RWPE1 (cell line): Measurements from ENCODE around the gene ANGEL1.

Source experiments
- CTCF ChIA-PET: fragments of 350-600 bp; sonication (Branson Sonifier 250); formaldehyde crosslinking; extraction: SDS; loops from one replicate; lab custom pipeline; 2021; lab: Yijun Ruan, JAX
- POLR2A ChIA-PET: fragments of 400-600 bp; formaldehyde crosslinking; extraction: SDS; loops from one replicate; lab custom pipeline; 2020; ENCODE audit warnings: antibody characterized with exemption; ENCODE audit not compliant: low non-redundant PET; lab: Yijun Ruan, JAX
- DNase-seq: peaks from one replicate; pipeline ENCODE4 v3.0.0; 2012; ENCODE audit warnings: low spot score
- H3K27ac ChIP-seq: fragments of 450-650 bp; 2 replicates; pipeline ENCODE4 v1.5.1; 2017
- TF ChIP-seq, protein P1 (sequence below): fragments of 450-650 bp; conservative IDR thresholded peaks from 2 replicates; pipeline ENCODE4 v1.5.1; 2017; ENCODE audit warnings: low read depth, mild to moderate bottlenecking

ANGEL1 gene

DNA sequence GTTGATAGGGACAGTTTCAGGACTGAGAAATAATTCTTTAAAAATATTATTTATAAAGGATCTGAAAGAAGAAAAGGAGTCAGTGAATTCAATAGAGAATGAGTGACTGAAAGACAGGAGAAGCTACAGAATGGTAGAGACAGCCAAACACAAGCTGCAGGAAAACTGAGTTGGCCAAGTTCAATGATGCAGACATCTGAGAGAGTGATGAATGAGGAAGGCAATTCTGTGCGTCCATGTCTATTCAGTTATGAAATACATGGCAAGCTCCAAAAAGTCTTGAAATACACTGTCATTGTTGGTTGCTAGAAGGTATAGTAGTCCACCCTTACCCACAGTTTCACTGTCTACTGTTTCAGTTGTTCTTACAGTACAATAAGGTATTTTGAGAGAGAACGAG lies 20.3 kb upstream of the ANGEL1 start:
- TF ChIP-seq, protein P1, sequence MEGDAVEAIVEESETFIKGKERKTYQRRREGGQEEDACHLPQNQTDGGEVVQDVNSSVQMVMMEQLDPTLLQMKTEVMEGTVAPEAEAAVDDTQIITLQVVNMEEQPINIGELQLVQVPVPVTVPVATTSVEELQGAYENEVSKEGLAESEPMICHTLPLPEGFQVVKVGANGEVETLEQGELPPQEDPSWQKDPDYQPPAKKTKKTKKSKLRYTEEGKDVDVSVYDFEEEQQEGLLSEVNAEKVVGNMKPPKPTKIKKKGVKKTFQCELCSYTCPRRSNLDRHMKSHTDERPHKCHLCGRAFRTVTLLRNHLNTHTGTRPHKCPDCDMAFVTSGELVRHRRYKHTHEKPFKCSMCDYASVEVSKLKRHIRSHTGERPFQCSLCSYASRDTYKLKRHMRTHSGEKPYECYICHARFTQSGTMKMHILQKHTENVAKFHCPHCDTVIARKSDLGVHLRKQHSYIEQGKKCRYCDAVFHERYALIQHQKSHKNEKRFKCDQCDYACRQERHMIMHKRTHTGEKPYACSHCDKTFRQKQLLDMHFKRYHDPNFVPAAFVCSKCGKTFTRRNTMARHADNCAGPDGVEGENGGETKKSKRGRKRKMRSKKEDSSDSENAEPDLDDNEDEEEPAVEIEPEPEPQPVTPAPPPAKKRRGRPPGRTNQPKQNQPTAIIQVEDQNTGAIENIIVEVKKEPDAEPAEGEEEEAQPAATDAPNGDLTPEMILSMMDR, result no peak
- no peak overlapping the region for H3K27ac ChIP-seq
- CTCF ChIA-PET, result no interaction called here
- POLR2A ChIA-PET, result no interaction called here
- DNase-seq, result no peak

DNA sequence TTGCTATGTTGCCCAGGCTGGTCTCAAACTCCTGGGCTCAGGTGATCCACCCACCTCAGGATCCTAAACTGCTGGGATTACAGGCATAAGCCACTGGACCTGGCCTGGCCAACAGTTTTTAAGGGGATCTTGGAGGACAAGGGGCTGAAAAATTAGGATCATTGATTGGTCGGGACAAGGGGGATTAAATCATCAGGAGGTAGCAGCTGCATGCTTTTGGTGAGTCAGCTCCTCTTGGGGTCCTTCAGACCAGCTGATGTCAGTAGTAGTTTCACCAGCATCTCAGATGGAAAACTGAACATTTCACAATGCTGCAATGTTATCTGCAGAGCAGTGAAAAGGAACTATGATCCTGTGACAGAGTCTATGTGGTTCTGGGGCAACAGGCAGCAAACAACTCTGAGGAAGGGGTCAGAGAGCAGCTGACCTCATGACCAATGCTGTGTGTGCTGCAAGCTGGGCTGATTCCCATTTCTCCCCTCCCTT lies 19.9 kb upstream of the ANGEL1 start:
- no peak overlapping the region for H3K27ac ChIP-seq
- TF ChIP-seq, protein P1, result no peak
- ChIA-PET CTCF (no interaction called here), POLR2A (no interaction called here)
- DNase-seq, result no peak

DNA sequence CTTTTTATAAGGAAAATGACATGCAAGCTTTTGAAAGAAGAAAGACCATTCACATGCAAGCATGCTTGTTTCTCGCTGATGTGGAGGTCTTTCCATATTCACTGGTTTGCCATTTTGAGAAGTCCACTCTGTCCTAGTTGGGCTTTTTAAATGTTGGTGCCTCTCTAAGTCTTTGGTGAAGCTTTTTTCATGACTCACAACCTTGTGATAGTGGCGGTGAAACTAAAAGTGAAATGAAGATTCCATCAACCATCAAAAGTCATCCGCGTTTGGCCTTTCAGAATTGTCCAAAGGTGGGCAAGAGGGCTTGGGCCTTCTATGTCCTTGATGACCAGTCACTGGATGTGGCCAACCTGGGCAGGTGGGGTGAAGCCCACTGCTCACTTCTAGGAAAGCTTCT lies 17.9 kb upstream of the ANGEL1 start:
- POLR2A ChIA-PET, result no interaction called here
- CTCF ChIA-PET, result no interaction called here

DNA sequence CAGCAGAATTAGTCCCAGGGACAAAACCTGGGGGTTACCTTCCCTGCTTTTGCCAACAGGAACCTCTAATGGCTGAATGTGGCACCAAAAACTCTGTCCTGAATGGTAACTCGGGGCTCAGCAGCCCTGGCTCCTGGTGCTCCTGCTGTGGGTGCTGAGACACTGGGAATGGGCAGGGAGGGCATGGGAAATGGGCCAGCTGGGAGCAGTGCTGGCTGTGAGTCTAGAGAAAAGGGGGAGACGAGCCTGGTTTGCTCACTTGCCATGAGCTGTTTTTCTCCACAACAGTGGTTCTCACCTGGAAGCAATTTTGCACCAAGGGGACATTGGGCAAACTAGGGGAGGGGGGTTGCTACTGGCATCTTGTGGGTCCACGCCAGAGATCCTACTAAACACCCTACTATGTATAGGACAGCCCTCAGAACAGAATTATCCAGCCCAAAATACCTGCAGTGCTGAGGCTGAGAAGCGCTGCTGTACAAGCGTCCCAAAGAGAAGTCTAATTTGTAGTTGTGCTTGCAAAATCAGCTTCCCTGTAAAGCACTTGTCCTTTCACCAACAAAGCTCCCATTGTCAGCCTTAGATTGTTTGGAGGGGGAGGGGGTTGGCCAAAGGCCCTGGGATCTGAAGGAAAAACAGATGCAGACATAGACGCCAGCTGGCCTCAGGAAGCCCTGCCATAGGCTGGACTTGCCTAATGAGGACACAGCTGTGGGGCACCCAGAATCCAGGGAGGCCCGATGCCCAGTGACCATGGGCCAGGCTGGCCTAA lies 17.2 kb upstream of the ANGEL1 start:
- no peak overlapping the region for H3K27ac ChIP-seq
- ChIA-PET POLR2A (no interaction called here), CTCF (no interaction called here)
- TF ChIP-seq, protein P1, result no peak
- DNase-seq, result no peak

More for the DNA sequence above, 17.9 kb upstream of the ANGEL1 start:
- TF ChIP-seq, protein P1, result no peak
- no peak overlapping the region for H3K27ac ChIP-seq
- no peak for DNase-seq

DNA sequence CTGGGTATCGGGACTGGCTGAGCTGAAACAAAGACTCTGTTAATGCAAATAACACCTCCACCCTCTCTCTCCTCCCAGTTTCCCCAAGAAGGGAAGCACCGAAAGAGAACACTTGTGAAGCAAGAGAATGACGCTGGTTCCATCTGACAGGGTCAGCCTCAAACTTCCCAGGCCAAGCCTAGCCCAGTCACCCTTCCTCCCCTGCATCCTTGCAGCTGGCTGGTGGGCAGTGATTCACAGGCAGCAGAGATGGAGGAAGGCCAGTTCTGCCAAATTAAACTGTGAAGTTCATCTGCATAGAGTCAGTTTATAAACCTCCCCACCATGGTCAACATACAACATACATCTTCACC lies 16.3 kb upstream of the ANGEL1 start:
- TF ChIP-seq, protein P1, result no peak
- ChIA-PET POLR2A (no interaction called here), CTCF (no interaction called here)
- H3K27ac ChIP-seq, result no peak overlapping the region
- DNase-seq, result no peak

DNA sequence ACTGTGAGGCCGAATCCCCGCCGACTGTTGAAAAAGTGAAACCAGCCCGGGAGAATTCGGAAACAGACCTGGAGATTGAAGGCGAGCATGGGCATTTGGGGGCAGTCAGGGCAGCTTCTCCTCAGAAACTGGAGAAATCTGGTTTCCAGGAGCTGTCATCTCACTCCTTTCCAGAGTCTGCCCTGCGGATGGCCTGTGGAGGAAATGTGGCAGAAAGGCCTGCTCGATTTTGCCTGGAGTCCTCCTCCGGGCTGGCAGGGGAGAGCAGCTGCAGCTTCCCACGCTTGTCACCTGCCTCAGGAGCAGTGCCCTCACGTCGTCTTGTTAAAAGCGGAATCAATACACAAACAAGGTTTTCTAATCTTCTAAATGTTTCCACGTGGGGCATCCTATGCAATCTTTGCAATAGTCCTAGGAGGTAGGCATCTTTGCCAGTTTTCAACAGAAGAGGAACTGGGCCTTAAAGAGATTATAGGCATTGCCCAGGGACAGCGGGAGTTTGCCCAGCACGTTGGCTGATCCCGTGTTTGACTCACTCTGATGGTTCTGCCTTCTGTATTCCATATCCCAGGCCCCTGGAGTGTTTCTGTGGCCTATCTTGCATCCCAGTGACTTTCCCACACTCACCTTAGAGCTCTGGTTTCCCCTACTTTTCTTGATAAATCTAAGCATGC lies 15.8 kb upstream of the ANGEL1 start:
- ChIA-PET CTCF (no interaction called here), POLR2A (no interaction called here)
- no peak overlapping the region for H3K27ac ChIP-seq
- TF ChIP-seq, protein P1, result no peak
- DNase-seq, result no peak
